GM08714 (cell line): ENCODE data around the gene CSRP1.
"Not testable (repeated sequence)": the region's sequence is repeated elsewhere in the genome, so short reads cannot be mapped to it uniquely, and the experiment has no call there.

ENCODE experiments used
- H3K4me3 ChIP-seq: fragments of 200-500 bp; sonication (Bioruptor generic); 2 replicates; pipeline ENCODE4 v1.5.1; 2014; ENCODE audit warnings: mild to moderate bottlenecking, low read length, inconsistent platforms
- ZNF274 ChIP-seq: IDR thresholded peaks from 2 replicates; pipeline ENCODE4 v1.6.1; 2012; ENCODE audit warnings: mild to moderate bottlenecking, low read depth, low read length

CSRP1 gene

GRCh38 chr1:201530741-201531531, 24.0 kb upstream of the CSRP1 start:
- TF ChIP-seq ZNF274: no peak

GRCh38 chr1:201528631-201529252, 21.8 kb upstream of the CSRP1 start:
- H3K4me3 ChIP-seq: no peak overlapping the region
- TF ChIP-seq ZNF274: no peak

More at GRCh38 chr1:201530741-201531531, 24.0 kb upstream of the CSRP1 start:
- no peak overlapping the region for H3K4me3 ChIP-seq

- TF ChIP-seq ZNF274: no peak
- no peak overlapping the region for H3K4me3 ChIP-seq
Observed at GRCh38 chr1:201527879-201528278, 21.0 kb upstream of the CSRP1 start.

GRCh38 chr1:201525193-201525778, 18.4 kb upstream of the CSRP1 start:
- TF ChIP-seq ZNF274: no peak
- no peak overlapping the region for H3K4me3 ChIP-seq

GRCh38 chr1:201520046-201520575, 13.2 kb upstream of the CSRP1 start:
- H3K4me3 ChIP-seq: not testable (repeated sequence)

- TF ChIP-seq ZNF274: no peak
- H3K4me3 ChIP-seq: no peak overlapping the region
Observed at GRCh38 chr1:201518071-201518470, 11.1 kb upstream of the CSRP1 start.

- TF ChIP-seq ZNF274: no peak
- H3K4me3 ChIP-seq: no peak overlapping the region
Observed at GRCh38 chr1:201517631-201518030, 10.7 kb upstream of the CSRP1 start.

- no peak overlapping the region for H3K4me3 ChIP-seq
- TF ChIP-seq ZNF274: no peak
Observed at GRCh38 chr1:201516511-201517127, 9.7 kb upstream of the CSRP1 start.

- no peak overlapping the region for H3K4me3 ChIP-seq
- no peak for TF ChIP-seq ZNF274
Observed at GRCh38 chr1:201515895-201516294, 9.0 kb upstream of the CSRP1 start.

- no peak for TF ChIP-seq ZNF274
- H3K4me3 ChIP-seq: no peak overlapping the region
Observed at GRCh38 chr1:201515062-201515750, 8.3 kb upstream of the CSRP1 start.

- TF ChIP-seq ZNF274: no peak
- H3K4me3 ChIP-seq: no peak overlapping the region
Observed at GRCh38 chr1:201514466-201514865, 7.5 kb upstream of the CSRP1 start.

GRCh38 chr1:201513498-201514243, 6.7 kb upstream of the CSRP1 start:
- TF ChIP-seq ZNF274: no peak
- no peak overlapping the region for H3K4me3 ChIP-seq

- no peak for TF ChIP-seq ZNF274
- H3K4me3 ChIP-seq: no peak overlapping the region
Observed at GRCh38 chr1:201511941-201512539, 5.1 kb upstream of the CSRP1 start.
